ENCODE measurements around the gene FLNC.

FLNC gene, protein sequence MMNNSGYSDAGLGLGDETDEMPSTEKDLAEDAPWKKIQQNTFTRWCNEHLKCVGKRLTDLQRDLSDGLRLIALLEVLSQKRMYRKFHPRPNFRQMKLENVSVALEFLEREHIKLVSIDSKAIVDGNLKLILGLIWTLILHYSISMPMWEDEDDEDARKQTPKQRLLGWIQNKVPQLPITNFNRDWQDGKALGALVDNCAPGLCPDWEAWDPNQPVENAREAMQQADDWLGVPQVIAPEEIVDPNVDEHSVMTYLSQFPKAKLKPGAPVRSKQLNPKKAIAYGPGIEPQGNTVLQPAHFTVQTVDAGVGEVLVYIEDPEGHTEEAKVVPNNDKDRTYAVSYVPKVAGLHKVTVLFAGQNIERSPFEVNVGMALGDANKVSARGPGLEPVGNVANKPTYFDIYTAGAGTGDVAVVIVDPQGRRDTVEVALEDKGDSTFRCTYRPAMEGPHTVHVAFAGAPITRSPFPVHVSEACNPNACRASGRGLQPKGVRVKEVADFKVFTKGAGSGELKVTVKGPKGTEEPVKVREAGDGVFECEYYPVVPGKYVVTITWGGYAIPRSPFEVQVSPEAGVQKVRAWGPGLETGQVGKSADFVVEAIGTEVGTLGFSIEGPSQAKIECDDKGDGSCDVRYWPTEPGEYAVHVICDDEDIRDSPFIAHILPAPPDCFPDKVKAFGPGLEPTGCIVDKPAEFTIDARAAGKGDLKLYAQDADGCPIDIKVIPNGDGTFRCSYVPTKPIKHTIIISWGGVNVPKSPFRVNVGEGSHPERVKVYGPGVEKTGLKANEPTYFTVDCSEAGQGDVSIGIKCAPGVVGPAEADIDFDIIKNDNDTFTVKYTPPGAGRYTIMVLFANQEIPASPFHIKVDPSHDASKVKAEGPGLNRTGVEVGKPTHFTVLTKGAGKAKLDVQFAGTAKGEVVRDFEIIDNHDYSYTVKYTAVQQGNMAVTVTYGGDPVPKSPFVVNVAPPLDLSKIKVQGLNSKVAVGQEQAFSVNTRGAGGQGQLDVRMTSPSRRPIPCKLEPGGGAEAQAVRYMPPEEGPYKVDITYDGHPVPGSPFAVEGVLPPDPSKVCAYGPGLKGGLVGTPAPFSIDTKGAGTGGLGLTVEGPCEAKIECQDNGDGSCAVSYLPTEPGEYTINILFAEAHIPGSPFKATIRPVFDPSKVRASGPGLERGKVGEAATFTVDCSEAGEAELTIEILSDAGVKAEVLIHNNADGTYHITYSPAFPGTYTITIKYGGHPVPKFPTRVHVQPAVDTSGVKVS (N-terminal part only)

DNA sequence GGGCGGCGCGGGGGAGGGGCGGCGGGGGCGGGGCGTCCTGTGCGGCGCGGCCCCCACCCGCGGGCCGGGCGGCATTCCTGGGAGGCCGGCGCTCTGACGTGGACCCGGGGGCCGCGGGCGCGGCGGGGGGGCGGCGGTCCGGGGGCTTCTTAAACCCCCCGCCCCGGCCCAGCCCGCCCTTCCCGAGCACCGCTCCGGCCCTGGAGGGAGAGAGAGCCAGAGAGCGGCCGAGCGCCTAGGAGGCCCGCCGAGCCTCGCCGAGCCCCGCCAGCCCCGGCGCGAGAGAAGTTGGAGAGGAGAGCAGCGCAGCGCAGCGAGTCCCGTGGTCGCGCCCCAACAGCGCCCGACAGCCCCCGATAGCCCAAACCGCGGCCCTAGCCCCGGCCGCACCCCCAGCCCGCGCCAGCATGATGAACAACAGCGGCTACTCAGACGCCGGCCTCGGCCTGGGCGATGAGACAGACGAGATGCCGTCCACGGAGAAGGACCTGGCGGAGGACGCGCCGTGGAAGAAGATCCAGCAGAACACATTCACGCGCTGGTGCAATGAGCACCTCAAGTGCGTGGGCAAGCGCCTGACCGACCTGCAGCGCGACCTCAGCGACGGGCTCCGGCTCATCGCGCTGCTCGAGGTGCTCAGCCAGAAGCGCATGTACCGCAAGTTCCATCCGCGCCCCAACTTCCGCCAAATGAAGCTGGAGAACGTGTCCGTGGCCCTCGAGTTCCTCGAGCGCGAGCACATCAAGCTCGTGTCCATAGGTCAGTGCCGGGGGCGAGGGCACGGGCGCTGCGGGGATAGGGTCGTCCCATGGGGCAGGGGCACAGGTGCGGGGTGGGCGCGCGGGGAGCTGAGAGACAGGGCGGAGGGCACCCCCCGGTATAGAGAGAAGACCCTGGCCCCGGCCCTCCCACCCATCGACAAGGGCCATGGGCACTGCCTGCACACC lies at the start of gene FLNC:
TSS of gene FLNC (plus strand) at position 176 of the 947 bp plus-strand sequence. CDS start at position 408, 232 bp downstream.
- DNase-seq: peak; percentile 56

DNA sequence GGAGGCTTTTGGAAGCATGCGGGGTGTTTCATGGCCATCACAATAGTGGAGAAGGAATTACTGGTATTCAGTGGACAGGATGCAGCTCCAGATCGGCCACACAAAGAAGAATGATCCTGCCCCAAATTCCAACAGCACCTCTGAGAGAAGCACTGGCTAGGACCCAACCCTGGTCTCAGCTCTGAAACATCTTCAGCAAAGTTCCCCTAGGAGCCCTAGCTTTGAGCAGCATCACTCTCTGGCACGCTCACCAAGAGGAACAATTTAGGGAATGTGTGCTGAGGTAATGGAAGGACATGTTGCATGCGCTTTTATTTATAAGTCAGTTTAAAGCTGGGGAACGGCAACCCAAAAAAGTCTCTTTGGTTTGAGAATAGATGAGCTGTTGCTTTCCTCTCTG lies 49.1 kb upstream of the FLNC start:
- no peak for DNase-seq

DNA sequence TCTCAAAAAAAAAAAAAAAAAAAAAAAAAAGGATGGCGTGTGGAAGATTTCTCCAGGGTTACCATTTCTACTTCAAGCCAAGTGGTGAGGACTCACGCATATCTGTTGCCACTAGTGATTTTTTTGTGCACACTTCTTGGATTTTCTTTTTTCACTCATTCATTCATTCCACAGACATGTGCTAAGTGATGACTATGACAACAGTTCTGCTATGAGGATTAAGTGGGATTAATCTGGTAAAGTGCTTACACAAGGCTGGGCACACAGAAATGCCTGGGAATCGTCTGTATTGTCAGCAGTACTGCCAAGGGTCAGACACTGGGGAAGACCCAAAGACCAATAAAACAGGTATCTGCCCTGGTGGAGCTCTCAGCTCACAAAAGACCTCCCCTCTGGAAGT lies 48.4 kb upstream of the FLNC start:
- no peak for DNase-seq

DNA sequence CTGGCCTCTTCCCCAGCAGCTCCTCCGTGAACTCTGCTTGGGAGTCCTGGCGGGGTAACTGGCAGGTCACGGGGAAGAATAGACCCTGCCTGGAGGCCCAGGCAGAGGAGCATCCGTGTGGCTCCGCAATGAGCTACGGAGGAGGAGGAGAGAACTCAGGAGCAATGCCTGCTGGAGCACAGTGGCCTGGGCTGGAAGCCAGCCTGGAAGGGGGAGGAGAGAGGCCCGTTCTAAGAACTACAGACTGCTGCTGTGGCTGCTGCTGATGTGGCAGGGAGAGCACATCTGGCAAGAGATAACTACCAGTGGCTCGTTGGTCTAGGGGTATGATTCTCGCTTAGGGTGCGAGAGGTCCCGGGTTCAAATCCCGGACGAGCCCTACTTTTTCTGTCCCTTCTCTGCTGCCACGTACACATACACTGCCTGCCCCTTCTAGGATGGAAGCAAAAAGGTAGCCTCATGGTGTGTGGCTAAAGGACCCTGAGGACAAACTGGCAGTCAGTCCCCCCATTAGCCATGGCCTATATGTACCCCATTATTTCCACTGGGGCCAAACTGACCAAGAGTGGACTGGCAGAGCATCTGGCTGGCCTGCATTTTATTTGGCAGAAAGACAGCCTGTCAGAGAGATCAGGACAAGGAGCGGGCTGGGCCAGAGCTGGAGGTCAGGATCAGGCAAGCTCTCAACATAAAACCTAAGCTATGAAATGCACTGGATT lies 46.9 kb upstream of the FLNC start:
- DNase-seq: no peak

DNA sequence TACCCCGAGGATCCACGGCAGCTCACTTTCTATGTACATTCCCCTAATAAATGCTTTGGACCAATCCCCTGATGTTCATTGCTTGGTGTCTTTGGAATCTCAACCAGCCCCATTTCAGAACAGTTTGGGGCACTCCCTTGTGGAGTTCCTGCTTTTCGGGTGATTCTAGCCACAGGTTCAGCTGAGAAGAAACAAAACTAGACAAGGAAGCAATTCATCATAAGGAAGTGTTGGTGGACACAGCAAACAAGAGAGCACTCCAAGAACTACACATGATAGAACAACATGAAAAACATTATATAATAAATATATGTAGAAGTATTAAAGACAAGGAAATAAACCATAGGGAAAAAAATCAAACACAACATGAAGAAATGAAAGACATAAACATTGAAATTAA lies 44.5 kb upstream of the FLNC start:
- DNase-seq: no peak

DNA sequence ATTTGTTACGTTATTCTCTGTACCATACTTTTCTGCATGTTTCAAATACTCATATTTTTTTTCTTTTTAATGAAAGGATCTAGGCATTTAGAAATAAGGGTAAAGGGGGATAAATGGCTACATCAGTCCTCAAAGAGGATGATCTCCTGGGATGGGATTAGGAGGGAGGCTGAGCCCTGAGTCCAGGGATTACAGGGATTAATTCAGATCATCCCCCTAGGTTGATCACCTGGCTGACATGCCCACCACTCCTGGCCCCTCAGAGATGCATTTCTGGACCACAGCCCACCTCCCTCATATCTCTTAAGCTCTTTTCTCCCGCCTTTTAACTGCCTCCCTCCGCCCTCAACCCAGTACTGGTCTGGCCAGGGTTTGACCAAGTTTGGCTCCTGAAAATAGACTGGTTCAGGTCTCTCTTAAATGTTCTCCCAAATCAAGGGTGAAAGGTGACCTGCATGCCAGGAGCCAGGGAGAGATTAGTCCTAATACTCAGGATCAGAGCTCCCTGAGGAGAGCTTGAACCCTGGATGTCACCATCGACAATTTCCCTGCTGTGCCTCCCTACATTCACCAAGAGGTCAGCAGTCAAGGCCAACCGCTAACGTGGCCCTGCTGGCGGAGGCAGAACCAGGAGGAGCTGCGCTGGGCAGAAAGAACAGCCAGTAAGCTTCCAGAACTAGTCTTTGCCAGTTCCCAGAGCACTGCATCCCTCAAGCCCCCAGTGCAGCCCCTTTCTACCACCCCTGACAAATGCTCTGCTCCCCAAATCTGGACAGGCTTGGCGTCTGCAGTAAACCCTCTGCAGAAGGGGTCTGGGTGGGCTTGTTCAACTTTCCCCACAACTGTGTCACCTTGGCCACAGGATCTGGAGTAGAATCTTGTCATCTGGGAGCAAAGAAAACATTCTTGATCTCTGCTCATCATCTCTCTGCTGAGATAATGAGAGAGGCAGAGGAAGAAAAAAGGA lies 41.5 kb upstream of the FLNC start:
- DNase-seq: no peak

DNA sequence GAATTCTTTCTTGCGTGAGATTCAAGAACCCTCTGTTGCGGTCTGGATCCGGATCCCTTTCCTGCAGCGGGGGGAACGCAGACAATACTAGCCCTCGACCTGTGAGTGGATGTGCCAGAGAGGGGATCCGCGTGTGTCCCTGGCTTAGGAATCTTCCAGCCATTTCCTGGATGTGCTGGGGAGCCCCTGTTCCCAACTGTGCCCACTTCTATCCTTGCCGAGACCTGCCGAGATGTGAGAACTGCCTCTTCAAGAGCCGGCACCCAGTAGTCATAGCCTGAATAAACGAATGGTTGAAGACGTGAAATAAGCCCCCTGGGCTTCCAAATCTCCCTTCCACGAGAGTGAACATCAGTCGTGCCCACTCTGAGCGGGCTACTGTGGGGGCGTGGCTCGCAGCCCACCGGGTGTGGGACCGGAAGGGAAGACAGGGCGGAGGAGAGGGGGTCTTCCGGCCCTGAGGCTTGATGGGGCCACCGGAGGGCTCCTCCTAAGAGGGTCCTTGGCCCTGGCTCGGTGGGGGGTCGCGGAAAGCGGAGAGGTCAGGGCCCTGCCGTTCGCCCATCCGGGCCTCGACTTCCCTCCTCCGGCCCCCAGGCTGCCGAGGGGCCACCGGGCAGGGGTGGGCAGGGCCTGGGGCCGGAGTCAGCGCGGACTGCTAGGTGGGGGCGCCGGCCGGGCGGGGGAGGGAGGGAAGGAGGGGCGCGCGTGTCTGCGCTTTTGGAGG lies 39.7 kb upstream of the FLNC start:
- DNase-seq: no peak

DNA sequence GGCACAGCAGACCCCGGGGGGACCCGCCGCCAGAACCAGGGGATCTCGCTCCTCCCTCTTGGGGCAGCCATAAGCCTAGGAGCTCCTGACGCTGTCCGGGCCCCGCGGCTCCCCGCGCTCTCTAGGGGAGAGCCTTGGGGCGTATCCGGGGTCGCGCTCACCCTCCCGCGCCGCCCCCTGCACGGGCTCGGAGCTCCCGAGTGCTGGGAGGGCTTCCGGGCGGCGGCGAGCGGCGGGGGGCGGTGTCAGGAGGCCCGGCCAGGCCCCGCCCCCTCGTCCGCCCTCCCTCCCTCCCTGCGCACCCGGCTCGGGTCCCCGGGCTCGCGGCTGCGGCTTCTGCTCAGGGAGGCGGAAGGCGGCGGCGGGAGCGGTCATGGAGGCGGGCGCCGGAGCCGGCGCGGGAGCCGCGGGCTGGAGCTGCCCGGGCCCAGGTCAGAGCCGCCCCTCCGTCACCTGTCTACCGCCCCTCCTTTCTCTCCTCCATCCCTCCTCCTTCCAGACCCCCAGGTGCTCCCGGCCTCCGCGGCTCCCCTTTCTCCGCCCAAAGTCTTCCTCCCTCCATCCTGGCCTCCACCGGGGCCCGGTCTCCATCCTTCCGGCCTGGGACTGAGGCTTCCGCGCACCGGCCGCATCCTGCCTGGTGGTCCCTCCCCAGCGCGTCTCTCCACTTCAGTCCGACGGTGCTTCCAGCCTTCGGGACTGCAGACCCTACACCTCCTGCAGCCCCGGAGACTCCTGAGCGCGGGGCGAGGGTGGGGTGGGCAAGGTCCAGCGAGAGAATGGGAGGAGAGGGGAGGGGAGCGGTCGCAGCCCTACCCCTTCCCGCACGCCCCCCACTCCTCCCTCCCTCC lies 38.9 kb upstream of the FLNC start, which contains the start of gene CCDC136:
TSS of gene CCDC136 (plus strand) at position 848 of the 851 bp plus-strand sequence. CDS start 444 bp downstream, outside the sequence.
- peak; percentile 75 for DNase-seq

DNA sequence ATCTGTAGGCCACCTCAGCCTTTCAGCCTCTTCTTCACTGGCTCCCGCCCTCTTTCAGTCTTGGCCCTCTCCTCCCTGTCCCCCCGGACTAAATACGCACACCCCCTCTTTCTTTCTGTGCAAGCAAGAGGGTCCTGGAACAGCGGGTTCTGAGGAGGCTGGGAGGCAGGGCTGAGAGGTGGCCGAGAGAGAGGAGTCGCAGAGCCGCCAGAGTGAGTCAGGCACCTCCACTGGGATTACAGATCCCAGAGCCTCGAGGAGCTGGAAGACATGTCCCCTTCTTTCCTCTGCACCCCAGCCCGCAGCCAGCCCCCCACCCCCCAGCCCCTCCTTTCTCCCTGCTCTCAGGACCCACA lies 38.3 kb upstream of the FLNC start:
- DNase-seq: no peak

DNA sequence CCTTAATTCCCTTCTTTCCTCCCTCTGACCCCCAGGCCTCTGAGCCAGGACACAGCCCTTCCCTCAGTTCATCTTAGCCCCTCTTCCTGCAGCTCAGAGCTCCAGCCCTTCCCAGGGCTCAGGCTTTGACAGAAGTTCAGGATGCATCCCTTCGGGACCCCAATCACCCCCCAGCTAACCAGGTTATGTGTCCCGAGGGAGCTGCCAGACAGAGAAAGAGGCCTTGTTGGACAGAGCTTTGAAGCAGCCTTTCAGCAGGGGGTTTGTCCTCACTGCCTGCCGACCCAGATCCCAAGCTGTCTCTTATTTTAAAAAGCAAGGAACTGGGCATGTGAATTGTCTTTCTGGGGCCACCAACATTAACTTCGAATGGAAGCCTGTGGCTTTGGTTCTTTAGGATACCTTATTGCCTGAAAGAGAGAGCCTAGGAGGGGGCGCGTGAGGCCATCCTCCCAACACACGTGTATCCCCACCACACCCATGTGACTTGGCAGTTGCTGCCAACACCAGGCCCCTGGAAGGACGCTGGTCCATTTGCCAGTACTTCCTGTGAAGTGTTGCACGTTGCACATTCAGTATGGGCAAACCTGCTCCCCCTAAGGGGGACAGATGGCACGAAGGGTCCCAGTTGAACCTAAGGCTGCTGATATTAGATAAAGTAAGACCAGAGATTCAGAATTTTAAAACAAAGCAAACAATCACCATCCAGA lies 37.6 kb upstream of the FLNC start:
- DNase-seq: no peak

DNA sequence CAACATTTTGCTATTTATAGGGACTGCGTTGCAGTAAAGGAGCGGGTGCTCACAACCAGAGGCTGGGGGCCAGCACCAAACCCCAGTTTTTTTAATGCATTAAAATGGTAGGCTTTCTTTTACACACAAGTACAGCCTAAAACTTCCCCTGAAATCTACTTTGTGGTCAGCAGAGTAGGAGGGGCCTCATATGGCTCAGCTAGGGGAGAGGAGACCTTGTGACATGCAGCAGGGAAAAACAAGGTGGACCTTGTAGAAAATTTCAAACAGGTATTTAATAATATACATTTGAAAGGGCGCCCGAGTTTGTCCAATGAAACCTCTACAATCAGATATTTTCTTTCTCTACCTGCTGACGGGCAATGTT lies 37.0 kb upstream of the FLNC start:
- no peak for DNase-seq

DNA sequence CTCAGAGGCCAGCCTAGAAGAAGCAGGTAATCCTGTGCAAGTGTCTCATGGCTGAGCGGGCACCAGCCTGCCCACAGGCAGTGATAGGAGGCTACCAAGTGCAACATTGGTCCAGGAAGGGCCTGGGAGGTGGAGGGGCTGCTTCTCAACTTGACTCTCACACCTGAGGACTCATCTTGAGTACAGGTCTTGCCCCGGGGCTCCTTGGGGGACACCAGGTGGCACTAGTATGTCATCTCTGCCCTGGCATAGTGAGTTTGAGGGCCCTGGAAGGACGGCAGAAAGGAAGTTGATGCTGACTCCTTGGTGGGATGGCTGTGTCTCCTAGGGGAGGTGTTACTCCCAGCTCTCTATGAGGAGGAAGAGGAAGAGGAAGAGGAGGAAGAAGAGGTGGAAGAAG lies 36.2 kb upstream of the FLNC start:
- peak; percentile 51 for DNase-seq

DNA sequence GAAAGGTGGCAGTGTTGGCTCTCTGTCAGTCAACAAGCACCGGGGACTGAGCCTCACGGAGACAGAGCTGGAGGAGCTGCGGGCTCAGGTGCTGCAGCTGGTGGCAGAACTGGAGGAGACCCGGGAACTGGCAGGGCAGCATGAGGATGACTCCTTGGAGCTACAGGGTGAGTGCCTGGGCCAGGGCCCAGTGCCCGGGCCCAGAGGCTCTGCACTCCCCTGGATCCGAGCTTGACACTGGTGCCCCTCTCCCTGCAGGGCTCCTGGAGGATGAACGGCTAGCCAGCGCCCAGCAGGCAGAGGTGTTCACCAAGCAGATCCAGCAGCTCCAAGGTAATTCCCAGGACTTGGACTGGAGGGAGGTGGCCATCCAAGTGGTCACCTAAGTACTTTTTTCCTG lies 35.8 kb upstream of the FLNC start:
- no peak for DNase-seq

DNA sequence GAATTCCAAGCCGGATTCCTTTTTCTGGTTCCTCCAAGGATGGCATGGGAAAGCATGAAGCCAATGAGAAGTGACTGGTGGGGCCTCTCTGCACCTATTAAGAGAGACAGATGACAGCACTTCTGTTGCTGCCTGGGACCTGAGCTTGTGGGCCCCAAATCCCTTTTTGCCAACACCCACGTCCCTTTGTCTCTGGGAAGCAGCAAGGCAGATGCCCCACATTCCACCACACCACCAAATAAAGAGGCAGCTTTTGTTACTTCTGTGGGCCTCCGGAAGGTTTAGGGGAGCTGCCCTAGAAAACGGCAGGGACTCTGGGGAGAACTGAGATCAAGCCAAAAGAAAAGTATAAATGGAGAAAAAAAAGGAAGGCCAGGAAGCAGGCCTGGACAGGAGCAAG lies 35.1 kb upstream of the FLNC start:
- DNase-seq: no peak

DNA sequence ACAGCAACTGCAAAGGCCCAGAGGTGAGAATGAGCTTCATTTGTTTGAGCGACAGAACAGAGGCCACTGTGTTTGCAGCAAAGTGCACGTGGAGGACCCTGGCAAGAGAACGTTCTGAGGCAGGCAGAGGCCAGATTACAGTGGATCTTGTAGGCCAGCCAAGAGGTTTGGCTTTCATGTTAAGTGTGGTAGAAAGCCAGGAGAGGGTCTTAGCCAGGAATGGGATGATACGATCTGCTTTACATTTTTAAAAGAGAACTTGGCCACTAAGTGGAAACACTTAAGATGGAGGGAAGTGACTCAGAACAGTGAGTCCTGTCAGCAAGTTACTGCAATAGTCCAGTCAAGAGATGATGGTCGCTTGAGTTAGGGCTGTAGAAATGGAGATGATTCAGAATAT lies 33.9 kb upstream of the FLNC start:
- DNase-seq: no peak

DNA sequence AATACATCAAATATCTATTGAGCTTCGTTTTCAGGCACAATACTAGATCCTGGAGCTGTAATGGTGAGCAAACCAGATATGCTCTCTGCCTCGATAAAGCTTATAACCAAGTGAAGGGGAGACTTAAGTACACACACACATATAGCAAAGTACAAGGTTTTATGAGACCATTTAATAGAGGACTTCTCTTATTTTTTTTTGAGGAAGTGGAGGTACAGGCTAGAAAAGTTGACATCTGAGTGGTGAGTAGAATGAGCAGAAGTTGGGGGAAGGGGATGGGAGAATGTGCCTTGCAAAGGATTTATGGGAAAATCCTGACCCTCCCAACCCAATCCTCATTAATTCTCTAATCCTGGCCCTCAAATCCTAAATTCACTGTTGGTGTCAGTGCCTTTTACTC lies 30.8 kb upstream of the FLNC start:
- DNase-seq: no peak

DNA sequence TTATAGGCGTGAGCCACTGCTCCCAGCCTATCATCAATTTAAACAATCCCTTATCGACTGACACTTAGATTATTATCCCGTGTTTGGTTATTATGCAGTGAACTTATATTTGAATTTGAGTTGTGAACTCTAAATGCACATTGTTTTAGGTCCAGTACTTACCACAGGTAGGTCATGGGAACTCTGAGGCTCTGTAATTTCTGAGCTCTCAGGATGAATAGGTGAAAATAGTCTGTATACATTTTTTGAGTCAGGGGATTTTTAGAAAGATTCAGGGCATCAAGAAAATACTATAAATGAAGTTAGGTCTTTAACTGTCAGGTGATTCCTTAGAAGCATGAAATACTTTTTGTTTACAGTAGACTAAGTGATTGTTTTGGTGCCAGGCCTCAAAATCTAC lies 29.6 kb upstream of the FLNC start:
- no peak for DNase-seq

DNA sequence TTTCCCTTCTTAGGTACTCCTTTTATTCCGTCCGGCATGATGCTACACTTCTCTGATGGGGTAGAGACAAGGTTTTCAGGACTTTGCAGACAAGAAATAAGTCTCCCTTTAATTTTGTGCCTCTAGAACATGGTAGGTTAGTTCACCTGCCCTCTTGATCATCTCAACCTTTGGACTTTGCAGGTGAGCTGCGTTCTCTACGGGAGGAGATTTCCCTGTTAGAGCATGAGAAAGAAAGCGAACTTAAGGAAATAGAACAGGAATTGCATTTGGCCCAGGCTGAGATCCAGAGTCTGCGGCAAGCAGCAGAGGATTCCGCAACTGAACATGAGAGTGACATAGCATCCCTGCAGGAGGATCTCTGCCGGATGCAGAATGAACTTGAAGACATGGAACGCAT lies 29.2 kb upstream of the FLNC start:
- DNase-seq: no peak

All from 8988T (cell line).